CD4-positive, alpha-beta T cell treated with Interferon gamma for 1 hour (primary cell): Measurements from ENCODE around the gene SETDB1.
"Not testable (repeated sequence)": the region's sequence is repeated elsewhere in the genome, so short reads cannot be mapped to it uniquely, and the experiment has no call there.

Experiments used
- DNase-seq: peaks from one replicate; pipeline ENCODE4 v3.0.0-alpha.2; 2020

Gene SETDB1

GRCh38 chr1:150926097-150926741 is at the start of gene SETDB1:
SETDB1 (plus strand) TSS chr1:150926363; CDS start chr1:150927715, 1,352 bp downstream.
- DNase-seq, result peak; percentile 97

GRCh38 chr1:150878931-150879330 is 47.2 kb upstream of the SETDB1 start:
- DNase-seq, result not testable (repeated sequence)

GRCh38 chr1:150881331-150882070 is 44.7 kb upstream of the SETDB1 start:
- no peak for DNase-seq

GRCh38 chr1:150883121-150883520 is 43.0 kb upstream of the SETDB1 start:
- not testable (repeated sequence) for DNase-seq

GRCh38 chr1:150887018-150887417 is 39.1 kb upstream of the SETDB1 start, which contains the start of gene CTXND2:
CTXND2 (plus strand) TSS chr1:150887136; CDS start chr1:150912315, 25,179 bp downstream.
- no peak for DNase-seq

- DNase-seq, result no peak
Observed at GRCh38 chr1:150888727-150889126, 37.4 kb upstream of the SETDB1 start.

GRCh38 chr1:150890033-150890416 is 36.1 kb upstream of the SETDB1 start:
- DNase-seq, result no peak

GRCh38 chr1:150893336-150893913 is 32.7 kb upstream of the SETDB1 start:
- no peak for DNase-seq

- DNase-seq, result no peak
Observed at GRCh38 chr1:150895618-150896017, 30.5 kb upstream of the SETDB1 start.

GRCh38 chr1:150899795-150900194 is 26.4 kb upstream of the SETDB1 start:
- DNase-seq, result not testable (repeated sequence)

- no peak for DNase-seq
Observed at GRCh38 chr1:150902346-150902745, 23.8 kb upstream of the SETDB1 start.

GRCh38 chr1:150902751-150903150 is 23.4 kb upstream of the SETDB1 start:
- DNase-seq, result no peak

GRCh38 chr1:150905301-150905700 is 20.9 kb upstream of the SETDB1 start:
- DNase-seq, result no peak

- no peak for DNase-seq
Observed at GRCh38 chr1:150906329-150906728, 19.8 kb upstream of the SETDB1 start.

GRCh38 chr1:150906813-150907212 is 19.4 kb upstream of the SETDB1 start:
- DNase-seq, result no peak

- no peak for DNase-seq
Observed at GRCh38 chr1:150909585-150910180, 16.5 kb upstream of the SETDB1 start.

GRCh38 chr1:150912623-150913022 is 13.5 kb upstream of the SETDB1 start:
- no peak for DNase-seq

- DNase-seq, result no peak
Observed at GRCh38 chr1:150917387-150917786, 8.8 kb upstream of the SETDB1 start.

GRCh38 chr1:150922519-150922975 is 3.6 kb upstream of the SETDB1 start:
- peak; percentile 67 for DNase-seq

- peak; percentile 12 for DNase-seq
Observed at GRCh38 chr1:150925080-150925479, 1.1 kb upstream of the SETDB1 start.

- DNase-seq, result no peak
Observed at GRCh38 chr1:150927624-150928023, 1.5 kb downstream of the SETDB1 start.

- no peak for DNase-seq
Observed at GRCh38 chr1:150928286-150928685, 2.1 kb downstream of the SETDB1 start.

GRCh38 chr1:150928775-150929174 is 2.6 kb downstream of the SETDB1 start:
- not testable (repeated sequence) for DNase-seq
